GM12878 (cell line): ENCODE measurements around the gene SELE.

Source experiments
- ATF3 ChIP-seq: IDR thresholded peaks from 2 replicates; pipeline ENCODE4 v1.6.1; 2011; ENCODE audit warnings: low read depth, mild to moderate bottlenecking, low read length, moderate library complexity, borderline replicate concordance; ENCODE audit errors: extremely low read depth
- BMI1 ChIP-seq: fragments of 450-650 bp; IDR thresholded peaks from 2 replicates; pipeline ENCODE4 v1.6.1; 2016; ENCODE audit warnings: mild to moderate bottlenecking, moderate library complexity, borderline replicate concordance
- CREB1 ChIP-seq: IDR thresholded peaks from 2 replicates; pipeline ENCODE4 v1.6.1; 2012; ENCODE audit warnings: low read depth, mild to moderate bottlenecking, inconsistent platforms
- CREM ChIP-seq: IDR thresholded peaks from 2 replicates; pipeline ENCODE4 v1.6.1; 2014; ENCODE audit warnings: antibody characterized with exemption, low read depth
- CTCF ChIP-seq, 3 experiments: IDR thresholded peaks in 2 of 3; conservative IDR thresholded peaks in 1 of 3; 2 replicates each; pipeline ENCODE4 v1.5.1; 2011; ENCODE audit warnings: low read depth in 3 of 3, low read length in 3 of 3, mild to moderate bottlenecking in 3 of 3, control low read depth in 2 of 3, moderate library complexity in 2 of 3, inconsistent platforms in 1 of 3, mixed read lengths in 1 of 3; ENCODE audit not compliant: control insufficient read depth in 2 of 3, insufficient read depth in 1 of 3; ENCODE audit errors: extremely low read depth in 1 of 3
- EP300 ChIP-seq, 2 experiments: fragments of 150-350 bp in 1 of 2; IDR thresholded peaks; 2 replicates each; pipeline ENCODE4 v1.6.1; 2011 to 2012; ENCODE audit warnings: low read depth in 2 of 2, low read length in 2 of 2, borderline replicate concordance in 1 of 2, improper control_type of control experiment in 1 of 2, inconsistent platforms in 1 of 2; ENCODE audit not compliant: control insufficient read depth in 1 of 2
- ETV6 ChIP-seq, 2 experiments: fragments of 450-650 bp in 1 of 2; IDR thresholded peaks in 1 of 2; conservative IDR thresholded peaks in 1 of 2; 2 replicates each; pipeline ENCODE4 v1.6.1; 2014; ENCODE audit warnings: antibody characterized with exemption in 1 of 2, borderline replicate concordance in 1 of 2, low read depth in 1 of 2, mild to moderate bottlenecking in 1 of 2, moderate library complexity in 1 of 2
- EZH2 ChIP-seq: IDR thresholded peaks from 2 replicates; pipeline ENCODE4 v1.6.1; 2012; ENCODE audit warnings: low read depth, mild to moderate bottlenecking, control low read depth, inconsistent platforms, low read length, borderline replicate concordance; ENCODE audit not compliant: control insufficient read depth
- MEF2A ChIP-seq: IDR thresholded peaks from 2 replicates; pipeline ENCODE4 v1.6.1; 2011; ENCODE audit warnings: low read depth, mild to moderate bottlenecking, low read length, moderate library complexity; ENCODE audit not compliant: insufficient read depth
- POLR2A ChIP-seq: IDR thresholded peaks from 2 replicates; pipeline ENCODE4 v1.6.1; 2011; ENCODE audit warnings: low read depth, mild to moderate bottlenecking, low read length
- POLR2AphosphoS5 ChIP-seq: IDR thresholded peaks from 2 replicates; pipeline ENCODE4 v1.6.1; 2011; ENCODE audit warnings: mild to moderate bottlenecking, low read length, inconsistent platforms
- ZZZ3 ChIP-seq: IDR thresholded peaks from 2 replicates; pipeline ENCODE4 v1.6.1; 2011; ENCODE audit warnings: low read depth; ENCODE audit not compliant: control insufficient read depth, insufficient read length
- TF ChIP-seq, protein P1 (sequence below): IDR thresholded peaks from 2 replicates; pipeline ENCODE4 v1.6.1; 2012; ENCODE audit warnings: low read depth, low read length, improper control_type of control experiment

DNA sequence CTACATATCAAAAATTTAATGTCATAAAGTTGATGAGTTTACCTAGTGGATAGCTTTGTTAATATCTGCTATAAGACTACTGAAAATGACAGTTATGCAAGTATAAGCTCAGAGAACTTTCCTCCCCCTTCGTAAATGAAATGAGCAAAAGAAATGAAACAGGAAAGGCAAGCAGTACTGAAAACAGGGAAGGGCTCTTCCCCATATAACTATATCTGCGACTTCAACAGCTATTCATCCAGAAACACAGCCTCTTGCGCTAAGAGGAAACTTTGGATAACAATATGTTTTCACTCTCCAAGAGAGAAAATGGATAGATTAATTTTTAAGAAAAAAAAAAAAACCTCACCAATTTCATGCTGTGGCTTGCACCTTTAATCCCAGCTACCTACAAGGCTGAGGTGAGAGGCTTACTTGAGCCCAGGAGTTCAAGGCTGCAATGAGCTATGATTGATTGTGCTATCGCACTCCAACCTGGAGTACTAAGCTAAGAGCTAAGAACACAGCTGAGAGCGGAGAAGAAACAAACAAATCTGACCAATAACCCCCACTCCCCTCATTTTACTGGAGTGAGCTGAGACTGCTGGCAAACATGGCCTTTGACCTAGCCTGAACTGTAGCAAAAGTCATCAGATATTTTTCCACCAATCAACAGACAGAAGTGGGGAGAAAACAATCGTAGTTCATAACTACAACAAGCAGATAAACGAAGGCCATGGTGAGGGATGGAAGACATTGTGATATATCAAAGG, 31.9 kb upstream of the SELE start:
- TF ChIP-seq MEF2A (no peak), BMI1 (no peak), CTCF (IDR thresholded peaks at IDR 0.05 in 2 of 3, conservative IDR thresholded peaks at IDR 0.05 in 1 of 3; ENCODE audit: control insufficient read depth in 2 of 3, extremely low read depth in 1 of 3, insufficient read depth in 1 of 3, low read depth in 3 of 3, low read length in 3 of 3) (no peak), EZH2 (no peak), POLR2A (no peak), ETV6 (conservative IDR thresholded peaks at IDR 0.05 in 1 of 2, IDR thresholded peaks at IDR 0.05 in 1 of 2; ENCODE audit: borderline replicate concordance in 1 of 2, low read depth in 1 of 2) (no peak), CREM (no peak), EP300 (IDR thresholded peaks at IDR 0.05; ENCODE audit: borderline replicate concordance in 1 of 2, control insufficient read depth in 1 of 2, low read depth in 2 of 2, low read length in 2 of 2) (no peak), ATF3 (no peak), CREB1 (no peak), ZZZ3 (no peak), POLR2AphosphoS5 (no peak)
- TF ChIP-seq, protein P1, sequence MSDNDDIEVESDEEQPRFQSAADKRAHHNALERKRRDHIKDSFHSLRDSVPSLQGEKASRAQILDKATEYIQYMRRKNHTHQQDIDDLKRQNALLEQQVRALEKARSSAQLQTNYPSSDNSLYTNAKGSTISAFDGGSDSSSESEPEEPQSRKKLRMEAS, result no peak
